ENCODE data around the gene LY86. TPM values are rescaled to one million over a fixed set of nuclear protein-coding genes. Genes with fewer than 3 reads are reported as not detected.

The LY86 gene
- total RNA-seq, 1 donor from 2014 or later = not detected

DNA sequence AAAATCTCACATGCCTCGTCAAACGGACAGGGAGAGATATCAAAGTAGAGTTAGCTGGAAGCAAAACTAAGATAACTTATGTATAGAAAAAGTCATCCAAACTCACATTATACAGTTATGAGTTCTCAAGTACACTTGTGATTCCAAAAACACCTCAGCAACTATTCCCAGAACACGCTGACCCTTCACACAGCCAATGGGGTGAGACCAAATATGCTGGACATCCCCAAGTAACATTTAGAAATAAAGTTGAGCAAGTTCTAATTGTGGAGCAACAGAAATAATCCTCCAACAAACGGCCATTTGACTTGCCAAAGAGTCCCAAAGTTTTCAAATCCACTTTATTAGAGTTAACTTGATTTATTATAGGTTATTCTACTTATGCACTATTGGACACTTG lies 52.4 kb downstream of the LY86 start:
- Mint-ChIP-seq H3K27ac (ENCODE audit: unreplicated experiment) (no peak overlapping the region), H3K9me3 (ENCODE audit: low read depth) (no peaks in the 10 kb centered on the region), H3K4me1 (ENCODE audit: low read depth) (no peaks in the 10 kb centered on the region)

DNA sequence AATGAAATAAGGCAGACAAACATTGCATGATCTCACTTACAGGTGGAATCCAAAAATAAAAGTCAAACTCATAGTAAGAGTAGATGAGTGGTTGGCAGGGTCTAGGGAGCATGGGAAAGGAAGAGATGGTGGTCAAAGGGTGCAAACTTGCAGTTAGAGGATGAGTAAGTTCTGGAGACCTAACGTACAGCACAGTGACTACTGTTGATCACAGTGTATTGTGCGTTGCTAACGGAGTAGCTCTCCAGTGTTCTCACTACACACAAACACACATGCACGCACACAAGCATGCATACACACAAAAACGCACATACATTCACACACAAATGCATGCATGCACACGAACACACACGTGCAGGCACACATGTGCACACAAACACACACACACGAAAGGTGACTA lies 54.9 kb downstream of the LY86 start:
- H3K27ac Mint-ChIP-seq (ENCODE audit: unreplicated experiment) = no peak overlapping the region
- H3K4me3 Mint-ChIP-seq (ENCODE audit: unreplicated experiment) = no peak overlapping the region
- H3K4me1 Mint-ChIP-seq (ENCODE audit: low read depth) = no peaks in the 10 kb centered on the region
- TF ChIP-seq, protein P1, sequence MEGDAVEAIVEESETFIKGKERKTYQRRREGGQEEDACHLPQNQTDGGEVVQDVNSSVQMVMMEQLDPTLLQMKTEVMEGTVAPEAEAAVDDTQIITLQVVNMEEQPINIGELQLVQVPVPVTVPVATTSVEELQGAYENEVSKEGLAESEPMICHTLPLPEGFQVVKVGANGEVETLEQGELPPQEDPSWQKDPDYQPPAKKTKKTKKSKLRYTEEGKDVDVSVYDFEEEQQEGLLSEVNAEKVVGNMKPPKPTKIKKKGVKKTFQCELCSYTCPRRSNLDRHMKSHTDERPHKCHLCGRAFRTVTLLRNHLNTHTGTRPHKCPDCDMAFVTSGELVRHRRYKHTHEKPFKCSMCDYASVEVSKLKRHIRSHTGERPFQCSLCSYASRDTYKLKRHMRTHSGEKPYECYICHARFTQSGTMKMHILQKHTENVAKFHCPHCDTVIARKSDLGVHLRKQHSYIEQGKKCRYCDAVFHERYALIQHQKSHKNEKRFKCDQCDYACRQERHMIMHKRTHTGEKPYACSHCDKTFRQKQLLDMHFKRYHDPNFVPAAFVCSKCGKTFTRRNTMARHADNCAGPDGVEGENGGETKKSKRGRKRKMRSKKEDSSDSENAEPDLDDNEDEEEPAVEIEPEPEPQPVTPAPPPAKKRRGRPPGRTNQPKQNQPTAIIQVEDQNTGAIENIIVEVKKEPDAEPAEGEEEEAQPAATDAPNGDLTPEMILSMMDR (IDR thresholded peaks at IDR 0.05) = no peak
- H3K36me3 Mint-ChIP-seq (ENCODE audit: low read depth) = no peaks in the 10 kb centered on the region
- H3K27me3 Mint-ChIP-seq (ENCODE audit: low read depth) = peaks cover 4% of the 10 kb centered on the region
- no peaks in the 10 kb centered on the region for H3K9me3 Mint-ChIP-seq (ENCODE audit: low read depth)
- DNase-seq (ENCODE audit: low spot score) = no peak

More for the DNA sequence above, 52.4 kb downstream of the LY86 start:
- no peak overlapping the region for H3K4me3 Mint-ChIP-seq (ENCODE audit: unreplicated experiment)
- TF ChIP-seq, protein P1 (IDR thresholded peaks at IDR 0.05) = no peak
- no peak for DNase-seq (ENCODE audit: low spot score)
- no peaks in the 10 kb centered on the region for H3K36me3 Mint-ChIP-seq (ENCODE audit: low read depth)
- H3K27me3 Mint-ChIP-seq (ENCODE audit: low read depth) = peaks cover 4% of the 10 kb centered on the region

DNA sequence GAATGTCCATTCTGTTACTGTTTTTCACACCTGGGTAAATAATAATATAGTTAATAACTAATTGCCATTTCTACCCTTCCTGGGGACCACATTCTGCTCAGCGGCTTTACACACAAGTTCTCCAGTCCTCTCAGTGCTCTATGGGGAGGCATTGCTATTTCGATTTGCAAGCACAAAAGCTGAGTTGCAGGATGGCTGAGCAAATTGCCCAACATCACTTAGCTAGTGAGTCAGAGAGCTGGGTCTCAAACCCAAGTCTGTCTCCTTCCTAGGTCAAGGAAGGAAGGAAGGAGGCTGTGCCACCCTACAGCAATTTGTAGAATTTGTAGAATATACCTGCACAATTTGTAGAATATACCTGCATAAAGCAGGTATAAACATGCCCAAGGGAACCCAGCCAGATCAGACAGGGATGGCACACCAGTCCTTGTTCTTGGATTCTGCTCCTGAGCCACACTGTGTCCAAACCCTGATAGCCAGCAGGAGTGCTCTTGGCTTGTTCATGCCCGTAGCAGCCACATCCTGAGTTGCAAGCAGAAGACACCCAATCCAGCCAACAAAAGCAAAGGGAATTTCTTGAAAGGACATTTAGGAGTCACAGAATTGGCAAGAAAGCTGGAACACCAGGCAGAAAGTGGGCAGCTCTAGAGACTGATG lies 56.9 kb downstream of the LY86 start:
- Mint-ChIP-seq H3K36me3 (ENCODE audit: low read depth) (no peaks in the 10 kb centered on the region), H3K4me1 (ENCODE audit: low read depth) (no peaks in the 10 kb centered on the region), H3K27me3 (ENCODE audit: low read depth) (peaks cover 4% of the 10 kb centered on the region), H3K9me3 (ENCODE audit: low read depth) (no peaks in the 10 kb centered on the region), H3K27ac (ENCODE audit: unreplicated experiment) (no peak overlapping the region), H3K4me3 (ENCODE audit: unreplicated experiment) (no peak overlapping the region)
- no peak for DNase-seq (ENCODE audit: low spot score)
- TF ChIP-seq, protein P1 (IDR thresholded peaks at IDR 0.05) = no peak

DNA sequence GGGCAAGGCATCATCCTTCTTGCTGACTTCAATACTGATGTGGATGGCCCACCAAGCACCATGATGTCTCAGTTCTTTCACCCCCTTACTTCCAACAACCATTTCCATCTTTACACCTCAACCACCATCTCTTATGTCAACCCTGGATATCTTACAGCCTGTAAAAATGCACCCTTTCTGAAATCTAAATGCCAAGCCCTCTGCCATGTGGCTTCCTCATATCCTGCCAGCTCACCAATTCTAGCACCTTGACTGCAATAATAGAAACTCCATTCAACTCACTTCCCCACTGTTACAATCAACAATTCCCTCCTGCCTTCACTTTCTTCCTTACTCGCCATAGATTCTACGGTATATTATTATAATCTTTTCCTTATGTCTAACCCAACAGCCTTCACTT lies 57.9 kb downstream of the LY86 start:
- no peaks in the 10 kb centered on the region for H3K36me3 Mint-ChIP-seq (ENCODE audit: low read depth)
- peaks cover 2% of the 10 kb centered on the region for H3K27me3 Mint-ChIP-seq (ENCODE audit: low read depth)
- no peaks in the 10 kb centered on the region for H3K9me3 Mint-ChIP-seq (ENCODE audit: low read depth)
- no peak for DNase-seq (ENCODE audit: low spot score)
- no peaks in the 10 kb centered on the region for H3K4me1 Mint-ChIP-seq (ENCODE audit: low read depth)
- H3K27ac Mint-ChIP-seq (ENCODE audit: unreplicated experiment) = no peak overlapping the region
- H3K4me3 Mint-ChIP-seq (ENCODE audit: unreplicated experiment) = no peak overlapping the region
- TF ChIP-seq, protein P1 (IDR thresholded peaks at IDR 0.05) = no peak

DNA sequence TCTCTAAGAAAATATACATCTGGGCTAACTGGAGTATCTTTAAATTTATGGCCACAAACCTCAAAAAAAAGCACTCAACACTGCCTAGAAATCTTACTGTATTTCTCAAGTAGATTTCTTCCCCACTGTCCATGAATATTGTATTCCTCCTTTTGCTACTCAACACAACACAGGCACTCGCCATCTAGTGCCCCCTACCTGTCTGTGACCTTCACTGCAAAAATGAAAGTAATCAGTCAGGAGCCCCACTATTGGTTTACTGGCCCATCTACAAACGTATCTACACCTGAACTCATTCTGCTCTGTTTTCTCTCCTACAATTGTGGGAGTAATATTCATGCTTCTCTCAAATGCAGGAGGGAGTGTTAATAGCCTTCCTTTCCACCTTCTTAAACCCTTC lies 58.3 kb downstream of the LY86 start:
- H3K9me3 Mint-ChIP-seq (ENCODE audit: low read depth) = no peaks in the 10 kb centered on the region
- no peak overlapping the region for H3K4me3 Mint-ChIP-seq (ENCODE audit: unreplicated experiment)
- no peaks in the 10 kb centered on the region for H3K36me3 Mint-ChIP-seq (ENCODE audit: low read depth)
- no peak for DNase-seq (ENCODE audit: low spot score)
- peaks cover 2% of the 10 kb centered on the region for H3K27me3 Mint-ChIP-seq (ENCODE audit: low read depth)
- H3K4me1 Mint-ChIP-seq (ENCODE audit: low read depth) = no peaks in the 10 kb centered on the region
- H3K27ac Mint-ChIP-seq (ENCODE audit: unreplicated experiment) = no peak overlapping the region
- TF ChIP-seq, protein P1 (IDR thresholded peaks at IDR 0.05) = no peak
